HepG2 (cell line): Measurements from ENCODE around the gene ACSL5. TPM values are rescaled to one million over a fixed set of nuclear protein-coding genes. Genes with fewer than 3 reads are reported as not detected.
A peak's percentile ranks its signal among the peaks of the same experiment; 100 is the strongest.

Experiments used
- BHLHE40 ChIP-seq: IDR thresholded peaks from 2 replicates; pipeline ENCODE4 v1.6.1; 2011; ENCODE audit warnings: low read length, improper control_type of control experiment
- CBFB ChIP-seq: sonication (generic); formaldehyde crosslinking; IDR thresholded peaks from 2 replicates; pipeline ENCODE4 v1.4.0; 2020; ENCODE audit warnings: missing genetic modification reagents
- CBX2 ChIP-seq, 2 experiments: fragments of 200-600 bp in 1 of 2; sonication (generic); formaldehyde crosslinking in 1 of 2; IDR thresholded peaks; 2 replicates each; pipeline versions ENCODE4 v1.7.0 to v1.8.1; 2018 to 2022; ENCODE audit warnings: low read depth in 2 of 2, low read length in 1 of 2, mild to moderate bottlenecking in 1 of 2, missing genetic modification reagents in 1 of 2
- CCAR2 ChIP-seq: fragments of 200-400 bp; formaldehyde crosslinking; optimal IDR thresholded peaks from 2 replicates; pipeline ENCODE3; 2018; ENCODE audit warnings: low read depth, mild to moderate bottlenecking, low read length, moderate library complexity
- HDAC6 ChIP-seq: fragments of 200-600 bp; sonication (generic); IDR thresholded peaks from 2 replicates; pipeline ENCODE4 v1.7.0; 2017; ENCODE audit warnings: mild to moderate bottlenecking, antibody characterized with exemption, low read length, low read depth
- JUN ChIP-seq: sonication (generic); formaldehyde crosslinking; IDR thresholded peaks from 2 replicates; pipeline ENCODE4 v1.4.0; 2020; ENCODE audit warnings: mild to moderate bottlenecking, missing genetic modification reagents
- KLF6 ChIP-seq: IDR thresholded peaks from 2 replicates; pipeline ENCODE4 v1.8.0; 2016; ENCODE audit warnings: missing biosample characterization, missing genetic modification reagents
- NCOA2 ChIP-seq: sonication (generic); formaldehyde crosslinking; IDR thresholded peaks from 2 replicates; pipeline ENCODE4 v1.8.0; 2022; ENCODE audit warnings: inconsistent platforms
- STAG1 ChIP-seq: sonication (generic); formaldehyde crosslinking; IDR thresholded peaks from 2 replicates; pipeline ENCODE4 v1.4.0; 2020; ENCODE audit warnings: missing genetic modification reagents
- ZNF292 ChIP-seq: sonication (generic); formaldehyde crosslinking; IDR thresholded peaks from 2 replicates; pipeline ENCODE4 v1.8.1; 2022; ENCODE audit warnings: mild to moderate bottlenecking, low read depth, missing genetic modification reagents, borderline replicate concordance
- polyA plus RNA-seq, 8 experiments: library from polyadenylated mRNA; depleted of rRNA in 3 of 8; stranded (reverse) in 7 of 8; unstranded in 1 of 8; fragments of >200 nt; fragmentation: Illumina TruSeq in 4 of 8; extraction: Trizol in 4 of 8; gene quantifications; 2 replicates each; pipeline versions ENCODE4 v1.2.1 to v1.2.3, GENCODE V29; 2011 to 2016; ENCODE audit warnings: low read depth in 4 of 8, missing spikeins in 1 of 8, mixed read lengths in 1 of 8; ENCODE audit not compliant: insufficient read depth in 1 of 8
- total RNA-seq, 5 experiments: library from RNA; depleted of rRNA; stranded (reverse); fragments of >200 nt; fragmentation: Illumina TruSeq; extraction: Trizol; gene quantifications; 2 replicates each; pipeline ENCODE4 v1.2.3, GENCODE V29; 2016; ENCODE audit warnings: low read depth in 1 of 5
- TF ChIP-seq, protein P1 (sequence below): sonication (generic); formaldehyde crosslinking; IDR thresholded peaks from 2 replicates; pipeline ENCODE4 v1.8.1; 2023; ENCODE audit warnings: mild to moderate bottlenecking, moderate library complexity, missing genetic modification reagents
- TF ChIP-seq, protein P2 (sequence below): sonication (generic); formaldehyde crosslinking; IDR thresholded peaks from 2 replicates; pipeline ENCODE4 v1.9.0; 2021; ENCODE audit warnings: missing genetic modification reagents, mild to moderate bottlenecking, borderline replicate concordance
- TF ChIP-seq, protein P3 (sequence below): IDR thresholded peaks from 2 replicates; pipeline ENCODE4 v1.6.1; 2012; ENCODE audit warnings: low read depth, low read length, improper control_type of control experiment
- TF ChIP-seq, protein P4 (sequence below): sonication (generic); formaldehyde crosslinking; IDR thresholded peaks from 2 replicates; pipeline ENCODE4 v1.5.0; 2020; ENCODE audit warnings: mild to moderate bottlenecking, missing genetic modification reagents, moderate library complexity

The ACSL5 gene
- total and polyA plus RNA-seq, 2 of the 13 experiments (the other 11 are each of a cell fraction or from before 2014, with no cell fraction given), result 56.4 to 82.5 TPM

DNA sequence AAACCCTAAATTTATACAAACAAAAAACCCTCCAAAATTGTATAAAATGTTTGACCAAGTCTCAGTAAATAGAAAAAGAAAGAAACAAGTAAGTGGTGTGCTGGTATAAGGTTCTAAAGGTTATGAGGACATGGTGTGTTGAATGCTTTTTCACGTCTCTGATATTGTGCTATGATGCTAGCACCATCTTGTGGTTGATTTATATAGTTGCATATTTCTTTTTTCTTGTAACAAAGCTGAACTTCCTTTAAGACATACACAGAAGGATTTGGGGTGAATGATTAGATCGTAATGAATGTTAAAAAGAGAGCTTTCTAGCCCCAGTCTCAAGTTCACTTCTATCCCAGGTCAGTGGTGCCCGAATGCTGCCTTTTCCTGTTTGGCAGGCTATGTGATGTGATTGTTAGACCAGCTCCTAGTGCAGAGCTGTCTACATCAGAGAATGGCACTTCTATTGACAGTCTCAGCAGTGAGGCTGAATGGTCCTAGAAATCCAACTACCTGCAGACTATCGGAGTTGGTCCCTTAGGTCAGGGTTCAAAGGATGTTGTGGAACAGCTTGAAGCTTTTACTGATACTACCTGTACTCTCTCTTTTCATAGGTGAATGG, 98.1 kb downstream of the ACSL5 start (continued):
- TF ChIP-seq, protein P1, sequence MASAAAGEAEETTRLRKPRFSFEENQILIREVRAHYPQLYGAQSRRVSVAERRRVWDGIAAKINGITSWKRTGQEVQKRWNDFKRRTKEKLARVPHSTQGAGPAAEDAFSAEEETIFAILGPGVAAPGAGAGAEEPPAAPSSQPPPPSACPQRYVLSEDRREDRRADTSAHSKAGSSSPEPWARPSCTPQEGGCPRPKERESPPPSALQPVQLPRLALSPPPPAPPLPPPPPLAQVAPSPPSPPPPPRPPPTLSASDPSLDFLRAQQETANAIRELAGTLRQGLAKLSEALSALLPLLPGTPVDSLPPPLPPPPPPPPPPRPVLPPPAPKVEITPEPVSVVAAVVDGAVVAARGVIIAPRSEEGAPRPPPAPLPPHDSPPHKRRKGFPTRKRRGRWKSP (CRISPR knock-in tag), result no peak
- TF ChIP-seq BHLHE40, result no peak
- TF ChIP-seq HDAC6, result no peak
- TF ChIP-seq, protein P2, sequence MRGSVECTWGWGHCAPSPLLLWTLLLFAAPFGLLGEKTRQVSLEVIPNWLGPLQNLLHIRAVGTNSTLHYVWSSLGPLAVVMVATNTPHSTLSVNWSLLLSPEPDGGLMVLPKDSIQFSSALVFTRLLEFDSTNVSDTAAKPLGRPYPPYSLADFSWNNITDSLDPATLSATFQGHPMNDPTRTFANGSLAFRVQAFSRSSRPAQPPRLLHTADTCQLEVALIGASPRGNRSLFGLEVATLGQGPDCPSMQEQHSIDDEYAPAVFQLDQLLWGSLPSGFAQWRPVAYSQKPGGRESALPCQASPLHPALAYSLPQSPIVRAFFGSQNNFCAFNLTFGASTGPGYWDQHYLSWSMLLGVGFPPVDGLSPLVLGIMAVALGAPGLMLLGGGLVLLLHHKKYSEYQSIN (CRISPR knock-in tag), result no peak
- no peak for TF ChIP-seq KLF6 (CRISPR knock-in tag)
- TF ChIP-seq, protein P3, sequence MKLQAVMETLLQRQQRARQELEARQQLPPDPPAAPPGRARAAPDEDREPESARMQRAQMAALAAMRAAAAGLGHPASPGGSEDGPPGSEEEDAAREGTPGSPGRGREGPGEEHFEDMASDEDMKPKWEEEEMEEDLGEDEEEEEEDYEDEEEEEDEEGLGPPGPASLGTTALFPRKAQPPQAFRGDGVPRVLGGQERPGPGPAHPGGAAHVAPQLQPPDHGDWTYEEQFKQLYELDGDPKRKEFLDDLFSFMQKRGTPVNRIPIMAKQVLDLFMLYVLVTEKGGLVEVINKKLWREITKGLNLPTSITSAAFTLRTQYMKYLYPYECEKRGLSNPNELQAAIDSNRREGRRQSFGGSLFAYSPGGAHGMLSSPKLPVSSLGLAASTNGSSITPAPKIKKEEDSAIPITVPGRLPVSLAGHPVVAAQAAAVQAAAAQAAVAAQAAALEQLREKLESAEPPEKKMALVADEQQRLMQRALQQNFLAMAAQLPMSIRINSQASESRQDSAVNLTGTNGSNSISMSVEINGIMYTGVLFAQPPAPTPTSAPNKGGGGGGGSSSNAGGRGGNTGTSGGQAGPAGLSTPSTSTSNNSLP, result peak; percentile 63; the same call in 1 of the 2 replicates
- no peak for TF ChIP-seq CBFB (CRISPR knock-in tag)
- TF ChIP-seq, protein P4, sequence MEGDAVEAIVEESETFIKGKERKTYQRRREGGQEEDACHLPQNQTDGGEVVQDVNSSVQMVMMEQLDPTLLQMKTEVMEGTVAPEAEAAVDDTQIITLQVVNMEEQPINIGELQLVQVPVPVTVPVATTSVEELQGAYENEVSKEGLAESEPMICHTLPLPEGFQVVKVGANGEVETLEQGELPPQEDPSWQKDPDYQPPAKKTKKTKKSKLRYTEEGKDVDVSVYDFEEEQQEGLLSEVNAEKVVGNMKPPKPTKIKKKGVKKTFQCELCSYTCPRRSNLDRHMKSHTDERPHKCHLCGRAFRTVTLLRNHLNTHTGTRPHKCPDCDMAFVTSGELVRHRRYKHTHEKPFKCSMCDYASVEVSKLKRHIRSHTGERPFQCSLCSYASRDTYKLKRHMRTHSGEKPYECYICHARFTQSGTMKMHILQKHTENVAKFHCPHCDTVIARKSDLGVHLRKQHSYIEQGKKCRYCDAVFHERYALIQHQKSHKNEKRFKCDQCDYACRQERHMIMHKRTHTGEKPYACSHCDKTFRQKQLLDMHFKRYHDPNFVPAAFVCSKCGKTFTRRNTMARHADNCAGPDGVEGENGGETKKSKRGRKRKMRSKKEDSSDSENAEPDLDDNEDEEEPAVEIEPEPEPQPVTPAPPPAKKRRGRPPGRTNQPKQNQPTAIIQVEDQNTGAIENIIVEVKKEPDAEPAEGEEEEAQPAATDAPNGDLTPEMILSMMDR, result peak; percentile 77
- TF ChIP-seq JUN (CRISPR knock-in tag), result no peak
- TF ChIP-seq NCOA2, result no peak
- TF ChIP-seq CBX2 (IDR thresholded peaks at IDR 0.05; ENCODE audit: low read depth, low read length), result no peak
- TF ChIP-seq CBX2 (CRISPR knock-in tag; IDR thresholded peaks at IDR 0.05; ENCODE audit: low read depth), result no peak
- TF ChIP-seq STAG1 (CRISPR knock-in tag), result peak; percentile 82
- TF ChIP-seq ZNF292 (CRISPR knock-in tag), result no peak
- TF ChIP-seq CCAR2, result no peak
